ENCODE results near the gene XYLT1. TPM values are rescaled to one million over a fixed set of nuclear protein-coding genes. Genes with fewer than 3 reads are reported as not detected.

XYLT1 gene
- total and polyA plus RNA-seq, 2 of the 4 experiments (the other 2 are of a cell fraction) = 9.0 to 12.7 TPM

DNA sequence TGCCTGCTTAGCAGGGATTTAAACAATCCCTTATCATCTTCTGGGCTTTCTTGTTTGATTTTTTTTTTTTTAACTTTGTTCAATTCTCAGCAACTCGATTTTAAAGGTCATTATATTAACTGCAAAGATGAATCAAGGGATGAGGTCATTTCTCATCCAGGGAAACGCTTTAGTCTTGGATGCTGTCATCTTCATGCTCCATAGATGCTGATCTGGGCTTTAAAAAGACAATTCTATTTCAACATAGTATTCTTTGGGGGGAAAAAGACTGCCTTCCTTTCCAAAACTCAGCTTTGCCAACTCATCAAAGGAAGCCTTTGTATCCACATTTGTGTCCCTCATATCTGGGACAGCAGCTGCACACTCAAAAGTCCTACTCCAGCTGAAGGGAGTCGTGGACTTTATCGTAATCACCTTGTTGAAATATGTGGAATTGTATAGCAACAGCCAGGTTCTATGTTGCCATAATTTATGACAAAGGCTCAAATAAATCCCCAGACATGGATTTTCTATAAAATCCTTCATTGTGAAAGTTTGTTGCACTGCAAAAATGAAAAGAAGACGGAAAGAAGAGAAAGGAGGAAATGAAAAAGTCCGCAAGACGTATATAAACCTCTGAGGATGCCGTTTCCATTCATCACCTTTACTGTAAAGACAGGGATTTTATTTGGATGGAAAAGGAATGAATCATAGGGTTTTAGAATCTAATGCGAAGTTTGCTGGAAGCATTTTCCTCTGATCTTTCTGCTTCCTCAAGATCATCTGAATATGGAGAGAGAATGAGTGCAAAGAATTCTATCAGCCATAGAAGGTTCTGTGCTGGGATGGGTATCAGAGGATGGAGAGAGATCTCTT, 48.6 kb upstream of the XYLT1 start:
- Histone ChIP-seq H2AK9ac (replicated peaks; ENCODE audit: low read depth, low read length, poor library complexity) (peak overlapping the region; percentile 17), H2BK20ac (ENCODE audit: low read depth, low read length) (peak overlapping the region; percentile 98), H3K4me3 (ENCODE audit: insufficient read depth, low read depth, low read length) (no peak overlapping the region), H3K79me1 (ENCODE audit: low read depth in 1 of 2, low read length in 2 of 2) (no peaks in the 10 kb centered on the region), H3K14ac (replicated peaks; ENCODE audit: low read depth, low read length) (peak overlapping the region; percentile 84), H3K9me1 (ENCODE audit: insufficient read depth, low read length) (peaks cover 21% of the 10 kb centered on the region), H4K91ac (ENCODE audit: insufficient read depth, low read depth, low read length) (peak overlapping the region; percentile 98), H2BK120ac (ENCODE audit: low read depth, low read length) (peak overlapping the region; percentile 97), H3K56ac (ENCODE audit: extremely low read depth, insufficient read depth, low read length) (peak overlapping the region; percentile 91; the same call in 1 of the 2 replicates), H4K5ac (ENCODE audit: low read depth, low read length) (peak overlapping the region; percentile 98), H3K27ac (ENCODE audit: insufficient read depth, low read length) (peak overlapping the region; percentile 94), H3K9ac (ENCODE audit: low read depth, low read length) (no peak overlapping the region), H3K27me3 (ENCODE audit: control insufficient read depth, insufficient read depth, low read length) (no peaks in the 10 kb centered on the region), H3K4ac (ENCODE audit: low read depth, low read length) (peak overlapping the region; percentile 97), H2AFZ (replicated peaks; ENCODE audit: low read length, poor library complexity) (peak overlapping the region; percentile 28), H2BK5ac (ENCODE audit: low read depth, low read length, poor library complexity, severe bottlenecking) (peak overlapping the region; percentile 97), H2BK15ac (ENCODE audit: low read depth, low read length) (peak overlapping the region; percentile 89; the same call in 2 of the 3 replicates), H3K36me3 (ENCODE audit: control insufficient read depth, insufficient read depth, low read length) (no peaks in the 10 kb centered on the region), H2AK5ac (ENCODE audit: low read depth, low read length) (peak overlapping the region; percentile 93), H3K18ac (ENCODE audit: low read depth, low read length) (peak overlapping the region; percentile 98), H4K20me1 (ENCODE audit: insufficient read depth, low read length) (peaks cover 3% of the 10 kb centered on the region; the same call in 1 of the 2 replicates), H3K4me1 (ENCODE audit: control insufficient read depth, insufficient read depth, low read length) (peaks cover 37% of the 10 kb centered on the region), H3K9me3 (ENCODE audit: control insufficient read depth, insufficient read depth, low read length) (no peaks in the 10 kb centered on the region), H3K23ac (ENCODE audit: low read depth, low read length) (peak overlapping the region; percentile 94), H3K4me2 (ENCODE audit: low read depth, low read length) (peak overlapping the region; percentile 78), H4K8ac (ENCODE audit: low read depth in 2 of 2, low read length in 2 of 2) (peak overlapping the region; percentile 57 to 92)
- ATAC-seq (ENCODE audit: low read depth) (peak; percentile 13; the same call in 1 of the 2 replicates), DNase-seq (peak; percentile 71)
- intact Hi-C loops (cut with micrococcal nuclease) (no loop called here), in situ Hi-C loops (cut with MboI; ENCODE audit: low sequenced_read_pairs) (no loop called here), dilution Hi-C loops (cut with HindIII; ENCODE audit: low sequenced_read_pairs, unreplicated experiment) (no loop called here)
- BruUV-seq (replicated peaks) = no TSS peak
- ChIA-PET POLR2A (ENCODE audit: unreplicated experiment) (no interaction called here), CTCF (interaction anchor here (0.6 to 0.8 kb wide), 2 partner anchors 100 to 284 kb away, joined by 3 read pairs; no protein-coding TSS in a partner anchor)
- WGBS, 2 experiments (ENCODE audit: extremely low coverage in 2 of 2, insufficient read length in 1 of 2) = no CpG with 5 or more reads among the region's 9 CpGs
- TF ChIP-seq POLR2A (IDR thresholded peaks at IDR 0.05; ENCODE audit: low read depth, low read length) (no peak), MXI1 (IDR thresholded peaks at IDR 0.05; ENCODE audit: borderline replicate concordance, low read depth, low read length) (no peak), CEBPB (IDR thresholded peaks at IDR 0.05; ENCODE audit: low read depth, low read length) (no peak), RFX5 (IDR thresholded peaks at IDR 0.05; ENCODE audit: low read depth, low read length) (no peak), RAD21 (IDR thresholded peaks at IDR 0.05; ENCODE audit: low read length) (no peak), MAFK (IDR thresholded peaks at IDR 0.05; ENCODE audit: low read depth, low read length) (no peak), SMC3 (IDR thresholded peaks at IDR 0.05; ENCODE audit: low read depth, low read length) (no peak), BHLHE40 (IDR thresholded peaks at IDR 0.05; ENCODE audit: low read depth, low read length) (no peak), RCOR1 (IDR thresholded peaks at IDR 0.05; ENCODE audit: insufficient replicate concordance, low read length) (no peak), FOS (IDR thresholded peaks at IDR 0.05; ENCODE audit: low read depth, low read length) (no peak), NFE2L2 (IDR thresholded peaks at IDR 0.05; ENCODE audit: low read depth, low read length) (no peak)
- TF ChIP-seq, protein P1, sequence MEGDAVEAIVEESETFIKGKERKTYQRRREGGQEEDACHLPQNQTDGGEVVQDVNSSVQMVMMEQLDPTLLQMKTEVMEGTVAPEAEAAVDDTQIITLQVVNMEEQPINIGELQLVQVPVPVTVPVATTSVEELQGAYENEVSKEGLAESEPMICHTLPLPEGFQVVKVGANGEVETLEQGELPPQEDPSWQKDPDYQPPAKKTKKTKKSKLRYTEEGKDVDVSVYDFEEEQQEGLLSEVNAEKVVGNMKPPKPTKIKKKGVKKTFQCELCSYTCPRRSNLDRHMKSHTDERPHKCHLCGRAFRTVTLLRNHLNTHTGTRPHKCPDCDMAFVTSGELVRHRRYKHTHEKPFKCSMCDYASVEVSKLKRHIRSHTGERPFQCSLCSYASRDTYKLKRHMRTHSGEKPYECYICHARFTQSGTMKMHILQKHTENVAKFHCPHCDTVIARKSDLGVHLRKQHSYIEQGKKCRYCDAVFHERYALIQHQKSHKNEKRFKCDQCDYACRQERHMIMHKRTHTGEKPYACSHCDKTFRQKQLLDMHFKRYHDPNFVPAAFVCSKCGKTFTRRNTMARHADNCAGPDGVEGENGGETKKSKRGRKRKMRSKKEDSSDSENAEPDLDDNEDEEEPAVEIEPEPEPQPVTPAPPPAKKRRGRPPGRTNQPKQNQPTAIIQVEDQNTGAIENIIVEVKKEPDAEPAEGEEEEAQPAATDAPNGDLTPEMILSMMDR (conservative IDR thresholded peaks at IDR 0.05; ENCODE audit: low read depth, low read length) = no peak
- TF ChIP-seq, protein P2, sequence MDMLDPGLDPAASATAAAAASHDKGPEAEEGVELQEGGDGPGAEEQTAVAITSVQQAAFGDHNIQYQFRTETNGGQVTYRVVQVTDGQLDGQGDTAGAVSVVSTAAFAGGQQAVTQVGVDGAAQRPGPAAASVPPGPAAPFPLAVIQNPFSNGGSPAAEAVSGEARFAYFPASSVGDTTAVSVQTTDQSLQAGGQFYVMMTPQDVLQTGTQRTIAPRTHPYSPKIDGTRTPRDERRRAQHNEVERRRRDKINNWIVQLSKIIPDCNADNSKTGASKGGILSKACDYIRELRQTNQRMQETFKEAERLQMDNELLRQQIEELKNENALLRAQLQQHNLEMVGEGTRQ (IDR thresholded peaks at IDR 0.05; ENCODE audit: low read depth, low read length) = no peak
- TF ChIP-seq, protein P3, sequence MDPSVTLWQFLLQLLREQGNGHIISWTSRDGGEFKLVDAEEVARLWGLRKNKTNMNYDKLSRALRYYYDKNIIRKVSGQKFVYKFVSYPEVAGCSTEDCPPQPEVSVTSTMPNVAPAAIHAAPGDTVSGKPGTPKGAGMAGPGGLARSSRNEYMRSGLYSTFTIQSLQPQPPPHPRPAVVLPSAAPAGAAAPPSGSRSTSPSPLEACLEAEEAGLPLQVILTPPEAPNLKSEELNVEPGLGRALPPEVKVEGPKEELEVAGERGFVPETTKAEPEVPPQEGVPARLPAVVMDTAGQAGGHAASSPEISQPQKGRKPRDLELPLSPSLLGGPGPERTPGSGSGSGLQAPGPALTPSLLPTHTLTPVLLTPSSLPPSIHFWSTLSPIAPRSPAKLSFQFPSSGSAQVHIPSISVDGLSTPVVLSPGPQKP (IDR thresholded peaks at IDR 0.05; ENCODE audit: borderline replicate concordance, low read depth, low read length) = no peak
